WI38 (cell line): Measurements from ENCODE around the gene BCAR3.

Experiments used
- H3K4me3 ChIP-seq: 2 replicates; pipeline ENCODE4 v1.5.1; 2011; ENCODE audit warnings: low read depth, mild to moderate bottlenecking, control low read depth, low read length
- TF ChIP-seq, protein P1 (sequence below): IDR thresholded peaks from 2 replicates; pipeline ENCODE4 v1.5.1; 2012; ENCODE audit warnings: low read depth, mild to moderate bottlenecking, control low read depth, low read length

The BCAR3 gene

DNA sequence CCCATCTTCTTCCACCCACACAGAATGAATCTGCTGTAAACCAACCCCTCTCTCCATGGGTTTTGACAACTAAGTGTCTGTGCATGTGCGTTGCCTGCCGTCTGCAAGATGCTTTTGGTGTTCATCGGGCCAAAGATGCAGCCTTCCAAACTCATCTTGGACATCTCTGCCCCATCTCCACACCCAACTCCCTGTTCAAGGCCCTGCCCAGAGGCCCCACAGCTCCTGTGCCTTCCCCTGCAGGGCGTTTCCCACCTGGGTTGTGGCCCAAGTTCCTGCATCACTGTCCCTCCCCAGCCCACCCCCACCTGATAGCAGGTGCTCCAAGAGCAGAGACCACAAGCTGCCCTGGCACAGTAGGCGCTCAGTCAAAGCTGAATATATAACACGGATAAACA is 103.2 kb downstream of the BCAR3 start:
- H3K4me3 ChIP-seq = no peak overlapping the region
- TF ChIP-seq, protein P1, sequence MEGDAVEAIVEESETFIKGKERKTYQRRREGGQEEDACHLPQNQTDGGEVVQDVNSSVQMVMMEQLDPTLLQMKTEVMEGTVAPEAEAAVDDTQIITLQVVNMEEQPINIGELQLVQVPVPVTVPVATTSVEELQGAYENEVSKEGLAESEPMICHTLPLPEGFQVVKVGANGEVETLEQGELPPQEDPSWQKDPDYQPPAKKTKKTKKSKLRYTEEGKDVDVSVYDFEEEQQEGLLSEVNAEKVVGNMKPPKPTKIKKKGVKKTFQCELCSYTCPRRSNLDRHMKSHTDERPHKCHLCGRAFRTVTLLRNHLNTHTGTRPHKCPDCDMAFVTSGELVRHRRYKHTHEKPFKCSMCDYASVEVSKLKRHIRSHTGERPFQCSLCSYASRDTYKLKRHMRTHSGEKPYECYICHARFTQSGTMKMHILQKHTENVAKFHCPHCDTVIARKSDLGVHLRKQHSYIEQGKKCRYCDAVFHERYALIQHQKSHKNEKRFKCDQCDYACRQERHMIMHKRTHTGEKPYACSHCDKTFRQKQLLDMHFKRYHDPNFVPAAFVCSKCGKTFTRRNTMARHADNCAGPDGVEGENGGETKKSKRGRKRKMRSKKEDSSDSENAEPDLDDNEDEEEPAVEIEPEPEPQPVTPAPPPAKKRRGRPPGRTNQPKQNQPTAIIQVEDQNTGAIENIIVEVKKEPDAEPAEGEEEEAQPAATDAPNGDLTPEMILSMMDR = no peak

DNA sequence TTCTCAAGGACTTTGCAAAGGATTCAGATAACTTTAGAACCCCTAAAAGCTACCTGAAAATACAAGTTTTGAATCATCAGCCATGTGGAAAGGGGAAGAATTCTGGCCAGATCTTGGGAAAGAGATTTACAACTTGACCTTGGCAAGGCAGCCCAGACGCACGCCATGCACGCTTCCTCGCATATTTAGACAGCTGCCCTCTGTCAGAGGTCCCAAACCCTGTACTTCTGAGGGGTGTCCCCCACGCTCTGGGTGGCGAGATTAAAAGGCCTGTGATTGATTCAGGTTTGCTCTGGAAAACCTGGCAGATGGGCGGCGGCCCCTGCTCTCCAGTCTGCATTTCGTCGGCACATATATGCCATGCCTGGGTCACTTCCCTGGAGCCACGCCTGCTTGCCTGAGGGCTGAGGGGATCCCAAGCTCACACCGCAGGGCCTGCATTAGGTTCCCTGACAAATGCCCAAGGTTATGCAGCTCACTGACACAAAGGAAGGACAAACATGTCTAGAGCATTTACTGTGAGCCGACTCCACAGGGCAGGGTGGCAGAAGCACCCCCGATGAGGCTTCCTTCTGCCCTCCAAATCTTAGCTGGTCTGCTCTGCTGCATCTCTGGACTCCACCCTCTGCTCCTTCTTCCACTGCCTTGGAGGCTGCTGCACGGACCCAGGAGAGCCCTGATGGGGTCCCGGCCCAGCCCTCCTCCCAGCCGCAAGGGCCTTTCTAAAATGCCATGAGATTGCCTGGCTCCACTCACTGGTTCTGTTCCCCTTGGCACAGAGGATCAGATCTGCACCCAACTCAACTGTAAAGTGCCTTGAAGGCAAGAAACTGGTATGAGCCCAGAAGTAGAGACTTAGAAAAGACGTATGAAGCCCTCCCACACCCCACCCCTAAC is 103.9 kb downstream of the BCAR3 start:
- TF ChIP-seq, protein P1 = no peak
- H3K4me3 ChIP-seq = no peak overlapping the region

DNA sequence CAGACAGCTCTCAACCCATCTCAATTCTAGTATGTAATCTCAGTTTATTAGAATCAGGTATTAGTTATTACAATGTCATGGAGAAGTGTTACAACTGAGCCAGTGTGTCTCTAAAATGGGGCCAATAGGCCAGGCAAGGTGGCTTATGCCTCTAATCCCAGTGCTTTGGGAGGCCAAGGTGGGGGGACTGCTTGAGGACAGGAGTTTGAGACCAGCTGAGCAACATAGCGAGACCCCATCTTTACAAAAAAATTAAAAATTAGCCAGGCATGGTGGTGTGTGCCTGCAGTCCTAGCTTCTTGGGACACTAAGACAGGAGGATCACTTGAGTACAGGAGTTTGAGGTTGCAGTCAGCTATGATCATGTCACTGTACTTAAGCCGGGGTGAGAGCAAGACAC is 104.9 kb downstream of the BCAR3 start:
- H3K4me3 ChIP-seq = no peak overlapping the region
- TF ChIP-seq, protein P1 = no peak

DNA sequence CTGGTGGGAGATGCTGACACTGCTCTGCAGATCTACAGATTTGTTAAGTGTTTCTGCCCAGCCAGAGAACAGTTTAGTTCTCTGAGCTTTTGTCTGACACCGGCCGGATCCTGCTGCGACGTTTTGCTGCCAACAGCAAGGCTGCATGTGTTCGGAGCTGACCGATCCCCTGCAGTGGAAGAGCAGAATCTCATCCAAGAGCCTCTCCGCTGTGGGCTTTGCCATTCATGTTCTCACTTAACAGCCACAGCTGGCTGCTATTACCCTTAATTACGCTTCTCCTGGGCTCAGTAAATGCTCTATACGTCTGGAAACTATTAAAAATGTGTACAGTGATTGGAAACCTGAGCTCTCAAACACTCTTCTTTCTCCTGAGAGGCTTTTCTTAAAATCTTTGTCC is 105.3 kb downstream of the BCAR3 start:
- H3K4me3 ChIP-seq = no peak overlapping the region
- TF ChIP-seq, protein P1 = no peak

DNA sequence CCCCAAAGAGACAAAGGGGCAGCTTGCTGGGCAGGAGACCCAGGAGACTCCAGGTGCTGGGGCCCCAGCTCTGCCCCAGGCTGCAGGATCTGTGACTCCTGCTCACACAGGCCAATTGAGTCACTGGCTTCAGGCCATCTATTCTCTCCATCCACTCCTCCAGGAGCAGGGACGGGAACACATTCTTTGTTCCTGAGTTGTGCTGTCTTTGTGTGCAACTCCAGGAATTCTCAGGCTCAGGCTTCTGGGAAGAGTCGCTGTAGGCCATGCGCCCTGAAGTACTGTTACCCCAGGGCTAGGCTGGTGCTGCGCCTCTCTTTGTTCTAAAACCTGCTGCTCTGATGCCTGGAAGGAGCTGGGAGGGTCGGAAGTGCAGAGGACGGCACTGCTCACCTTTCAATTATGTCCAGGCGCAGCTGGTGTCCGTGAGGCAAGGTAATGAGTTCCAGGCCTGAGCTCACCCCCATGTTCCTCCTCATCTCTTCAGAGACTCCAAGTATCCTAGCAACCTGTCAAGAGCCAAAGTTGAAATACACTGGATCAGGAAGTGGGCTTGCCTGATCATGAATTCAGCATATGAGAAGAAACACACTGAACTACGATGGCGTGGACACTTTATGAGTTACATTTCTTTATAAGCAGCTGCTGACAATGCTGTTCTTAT is 105.9 kb downstream of the BCAR3 start:
- H3K4me3 ChIP-seq = no peak overlapping the region
- TF ChIP-seq, protein P1 = no peak

DNA sequence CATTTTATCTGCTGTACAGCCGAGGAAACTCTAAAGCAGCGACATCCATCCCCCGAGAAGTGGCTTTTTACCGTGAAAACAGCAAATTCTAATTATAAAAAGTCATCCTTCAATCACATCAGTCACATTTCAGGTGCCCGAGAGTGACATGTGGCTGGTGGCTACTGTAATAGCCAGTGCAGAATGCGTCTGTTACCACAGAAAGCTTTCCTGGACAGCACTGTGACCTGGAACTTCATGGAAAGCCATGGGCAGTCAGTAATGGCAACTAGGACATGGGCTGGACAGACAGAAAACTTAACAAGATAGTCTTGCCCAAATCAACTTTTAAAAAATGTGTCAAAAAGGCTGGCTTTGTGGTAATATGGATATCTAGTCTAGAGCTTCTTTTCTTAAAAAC is 106.6 kb downstream of the BCAR3 start:
- H3K4me3 ChIP-seq = no peak overlapping the region
- TF ChIP-seq, protein P1 = no peak

DNA sequence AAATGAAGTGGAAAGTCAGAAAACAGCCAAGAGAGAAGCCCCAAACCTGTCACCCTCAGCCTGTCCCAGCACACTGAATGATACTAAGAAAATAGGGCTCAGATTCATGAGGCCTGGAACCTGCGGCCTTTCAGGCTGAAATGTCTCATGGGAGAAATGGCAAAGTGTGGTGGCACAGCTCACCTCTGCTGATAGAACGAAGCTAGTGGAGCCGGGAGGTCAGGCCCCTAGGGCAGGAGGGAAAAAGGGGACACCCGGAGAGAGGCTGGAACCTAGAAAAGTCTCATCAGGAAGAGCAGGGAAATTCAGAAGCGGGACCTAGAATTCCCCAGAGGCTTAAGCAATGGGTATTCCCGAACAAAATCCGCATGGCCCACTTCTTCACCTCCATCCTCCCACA is 107.1 kb downstream of the BCAR3 start:
- TF ChIP-seq, protein P1 = no peak
- no peak overlapping the region for H3K4me3 ChIP-seq
